COLO829 (cell line): Measurements from ENCODE around the gene VSNL1.
A peak's percentile ranks its signal among the peaks of the same experiment; 100 is the strongest.

Experiments
- DNase-seq: peaks from one replicate; pipeline ENCODE4 v3.0.0; 2012; ENCODE audit warnings: low spot score

VSNL1 gene

GRCh38 chr2:17540093-17540812, at the start of gene VSNL1:
VSNL1 (plus strand) TSS chr2:17540696; CDS start chr2:17592075, 51,379 bp downstream.
- no peak for DNase-seq

GRCh38 chr2:17495590-17495989, 44.9 kb upstream of the VSNL1 start:
- no peak for DNase-seq

DNA sequence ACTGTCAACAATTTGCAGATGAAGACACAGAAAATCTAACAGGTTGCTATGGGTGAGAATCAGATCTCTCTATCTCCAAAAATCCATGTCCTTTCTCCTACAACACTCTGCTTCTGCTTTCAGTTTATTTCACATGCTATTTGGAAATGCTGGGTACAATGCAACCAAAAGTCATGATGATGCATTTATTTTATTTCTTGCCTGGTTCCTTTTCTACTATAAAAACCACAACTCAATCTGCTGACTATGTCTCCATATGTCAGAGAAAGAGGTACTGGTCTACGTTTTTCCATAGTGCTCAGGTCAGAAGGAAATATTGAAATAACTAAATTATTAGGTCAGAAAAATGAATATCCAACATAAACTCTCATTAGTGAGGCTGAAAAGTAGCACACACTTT, 42.8 kb upstream of the VSNL1 start:
- DNase-seq, result no peak

DNA sequence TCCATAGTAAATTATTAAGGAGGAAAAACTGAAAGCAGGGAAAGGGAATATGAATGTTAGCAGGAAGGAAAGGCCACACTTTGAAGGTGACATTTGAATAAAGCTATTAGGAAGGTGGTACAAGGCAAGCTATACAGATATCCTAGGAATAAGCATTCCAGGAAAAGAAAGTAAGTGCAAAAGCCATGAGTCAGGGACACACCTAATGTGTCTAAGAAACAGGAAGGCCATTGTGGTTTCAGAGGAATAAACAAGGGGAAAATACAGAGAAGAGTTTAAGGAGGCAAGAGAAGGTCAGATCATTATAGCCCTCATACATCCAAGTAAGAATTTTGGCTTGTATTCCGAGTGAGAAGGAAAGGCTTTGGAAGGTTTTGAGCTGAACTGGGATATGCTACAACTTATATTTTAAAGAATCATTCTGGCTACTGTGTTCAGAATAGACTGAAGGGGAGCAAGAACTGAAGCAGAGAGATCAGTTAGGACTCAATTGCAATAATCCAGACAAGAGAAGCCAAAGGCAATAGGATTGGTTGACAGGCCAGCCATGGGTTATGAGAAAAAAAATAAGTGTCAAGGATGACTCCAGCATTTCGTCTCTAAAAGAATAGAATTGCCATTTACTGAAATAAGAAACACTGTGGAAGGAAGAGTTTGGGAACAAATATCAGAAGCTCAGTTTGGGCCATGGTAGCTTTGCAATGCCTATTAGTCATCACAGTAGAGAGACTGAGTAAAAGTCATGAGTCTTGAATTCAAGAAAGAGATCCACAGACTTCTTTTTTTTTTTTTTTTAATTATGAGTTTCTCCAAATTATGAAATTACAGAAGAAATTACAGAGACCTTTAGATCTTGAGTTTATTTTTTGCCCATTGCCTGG, 33.5 kb upstream of the VSNL1 start:
- DNase-seq, result no peak

GRCh38 chr2:17515652-17516051, 24.8 kb upstream of the VSNL1 start:
- no peak for DNase-seq

GRCh38 chr2:17517481-17518211, 22.9 kb upstream of the VSNL1 start:
- no peak for DNase-seq

- peak; percentile 60 for DNase-seq
These were observed 22.0 kb upstream of the VSNL1 start, which contains the start of gene RAD51AP2 for GRCh38 chr2:17518212-17519154. RAD51AP2 (minus strand) TSS chr2:17518440; CDS start chr2:17518415, 25 bp downstream.

- no peak for DNase-seq
These were observed 21.0 kb upstream of the VSNL1 start for GRCh38 chr2:17519486-17519885.

DNA sequence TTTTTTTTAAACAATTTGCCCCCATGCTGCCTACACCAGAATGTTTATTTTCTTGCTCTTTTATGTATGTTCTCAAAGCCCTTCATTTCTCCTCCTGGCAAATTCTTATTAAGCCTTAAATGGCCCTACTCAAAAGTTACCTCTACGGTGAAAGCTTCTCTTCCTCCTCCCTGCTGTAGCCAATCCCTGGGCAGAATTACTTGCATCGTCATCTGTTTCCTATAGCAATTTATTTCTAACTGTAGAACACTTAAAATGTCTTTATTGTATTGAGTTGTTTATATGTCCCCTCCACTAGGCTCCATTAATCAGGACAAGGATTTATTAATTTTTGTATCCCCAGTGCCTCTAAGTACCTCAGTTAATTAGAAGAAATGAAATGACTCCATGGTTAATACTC, 19.7 kb upstream of the VSNL1 start:
- DNase-seq, result no peak

DNA sequence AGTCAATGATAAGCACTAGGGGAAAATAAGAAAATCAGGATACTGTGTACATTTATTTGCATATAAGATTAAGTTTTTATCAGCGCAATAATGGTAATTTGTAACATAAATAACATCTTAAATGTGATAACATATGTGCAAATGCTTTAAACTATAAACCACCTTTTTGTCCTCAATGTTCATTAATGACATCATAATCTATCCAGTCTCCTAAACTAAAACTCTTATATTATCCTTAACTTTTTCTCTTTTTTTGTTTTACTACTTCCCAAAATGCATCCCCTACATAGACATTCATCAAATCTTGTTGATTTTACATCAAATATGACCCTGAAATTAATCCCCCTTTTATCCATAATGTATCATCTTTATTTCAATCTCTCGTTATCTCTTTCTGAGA, 18.9 kb upstream of the VSNL1 start:
- no peak for DNase-seq

- DNase-seq, result no peak
These were observed 18.2 kb upstream of the VSNL1 start for GRCh38 chr2:17522303-17522702.

DNA sequence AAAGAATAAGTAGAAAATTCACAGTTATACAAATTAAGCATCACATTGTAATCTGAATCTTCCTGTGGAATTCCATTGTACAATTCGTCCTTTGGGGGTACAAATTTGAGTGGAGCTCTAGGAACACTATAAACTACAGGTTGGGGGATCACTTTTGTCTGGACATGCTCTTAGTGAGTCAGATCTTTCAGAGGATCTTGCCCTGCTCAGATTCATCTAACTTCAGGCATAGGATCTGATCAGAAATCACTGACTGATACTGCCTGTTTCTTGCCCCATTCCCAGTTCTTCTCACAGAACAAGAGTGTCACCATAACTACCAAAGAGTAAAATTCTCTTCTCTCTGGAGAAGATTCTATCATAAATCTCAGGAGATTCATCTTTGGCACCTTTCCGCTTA, 10.7 kb upstream of the VSNL1 start:
- DNase-seq, result no peak

- DNase-seq, result no peak
These were observed 7.0 kb upstream of the VSNL1 start for GRCh38 chr2:17533546-17533945.

DNA sequence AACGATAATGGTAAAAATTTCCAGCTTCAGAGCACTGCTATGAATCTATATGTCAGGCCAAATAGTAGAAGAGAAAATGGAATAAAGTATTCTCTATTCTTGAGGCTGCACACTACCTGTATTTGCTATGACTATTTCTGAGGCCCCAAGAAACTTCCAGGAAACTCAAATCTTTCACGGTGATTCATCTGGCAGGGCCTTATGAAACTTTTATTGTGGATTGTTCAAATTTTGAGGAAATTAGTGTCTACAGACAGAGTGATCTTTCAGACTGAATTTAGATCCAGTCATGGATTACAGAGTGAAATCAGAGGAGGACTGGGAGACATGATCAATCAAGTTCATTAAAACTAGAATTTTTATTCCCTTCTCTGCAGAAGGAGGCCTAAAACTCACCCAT, 4.1 kb upstream of the VSNL1 start:
- DNase-seq, result no peak

DNA sequence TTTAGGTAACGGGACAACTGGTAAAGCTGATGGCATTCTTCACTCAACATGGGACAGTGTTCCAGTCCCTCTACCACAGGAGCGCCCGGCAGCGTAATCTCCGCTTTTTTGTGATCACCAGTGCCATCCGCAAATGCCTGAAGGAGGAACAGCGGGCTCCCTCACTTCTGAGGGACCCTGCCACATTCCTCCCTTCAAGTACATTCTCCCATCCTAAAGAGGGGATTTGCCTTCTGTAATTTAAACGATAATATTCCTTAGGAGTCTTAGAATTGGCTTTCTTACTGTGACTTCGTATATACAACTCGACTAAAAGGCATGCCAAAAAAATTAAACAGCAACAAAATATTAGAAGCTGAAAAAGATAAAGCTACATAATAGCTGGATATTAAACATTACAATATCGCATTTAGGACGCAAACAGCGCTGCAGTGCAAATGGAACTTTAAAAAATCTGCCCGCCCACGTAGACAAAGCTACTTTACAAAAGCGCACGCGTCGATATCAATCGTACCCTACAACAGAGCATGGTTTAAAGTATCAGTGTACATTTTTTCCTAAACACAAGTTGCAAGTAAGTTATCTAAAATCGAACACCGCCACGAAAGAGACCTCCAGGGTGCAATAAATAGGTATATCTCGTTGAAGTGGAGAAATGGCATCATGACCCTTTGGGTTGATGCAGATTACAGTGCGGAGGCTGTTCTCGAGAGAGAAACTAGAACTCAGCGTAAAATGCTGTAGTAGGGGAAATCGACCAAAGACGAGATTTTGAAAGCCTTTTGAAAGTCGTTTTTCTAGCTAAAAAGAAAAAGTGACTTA, 2.3 kb upstream of the VSNL1 start:
- no peak for DNase-seq

DNA sequence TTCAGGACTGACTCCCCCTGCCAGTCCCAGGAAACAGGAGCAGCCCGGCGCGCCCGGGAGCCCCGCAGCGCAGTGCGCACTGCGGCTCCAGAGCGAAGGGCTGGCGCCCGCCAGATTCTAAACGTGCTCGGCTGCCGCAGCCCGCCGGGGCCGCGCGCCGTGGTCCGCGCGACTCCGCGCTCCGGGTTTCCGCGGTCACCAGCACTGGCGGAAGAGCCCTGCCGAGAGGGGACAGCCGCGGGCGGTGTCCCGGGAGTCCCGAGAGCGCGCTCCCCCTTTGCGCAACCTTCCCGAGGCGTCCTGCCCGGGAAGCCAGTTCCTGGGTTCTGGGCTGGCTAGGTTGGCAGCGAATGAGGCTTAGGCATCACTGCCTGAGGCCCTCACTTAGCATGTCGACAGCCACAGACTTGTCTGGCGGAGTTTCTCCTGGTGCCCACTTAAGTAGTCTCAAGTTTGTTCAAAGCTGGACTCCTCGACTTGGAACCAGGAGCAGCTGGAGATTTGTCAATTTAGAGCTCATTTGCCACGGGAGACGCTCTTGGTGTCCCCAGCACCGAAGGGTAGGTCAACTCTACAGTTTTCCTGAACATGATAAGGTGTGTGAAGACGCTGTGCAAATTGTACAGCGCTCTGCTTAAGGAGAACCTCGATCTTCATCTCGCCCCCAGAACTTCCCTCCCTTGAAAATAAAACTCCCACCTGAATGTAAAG, 1.5 kb upstream of the VSNL1 start:
- DNase-seq, result no peak

- DNase-seq, result no peak
These were observed 844 bp upstream of the VSNL1 start for GRCh38 chr2:17539611-17540092.

- DNase-seq, result no peak
These were observed 476 bp downstream of the VSNL1 start for GRCh38 chr2:17540813-17541530.

DNA sequence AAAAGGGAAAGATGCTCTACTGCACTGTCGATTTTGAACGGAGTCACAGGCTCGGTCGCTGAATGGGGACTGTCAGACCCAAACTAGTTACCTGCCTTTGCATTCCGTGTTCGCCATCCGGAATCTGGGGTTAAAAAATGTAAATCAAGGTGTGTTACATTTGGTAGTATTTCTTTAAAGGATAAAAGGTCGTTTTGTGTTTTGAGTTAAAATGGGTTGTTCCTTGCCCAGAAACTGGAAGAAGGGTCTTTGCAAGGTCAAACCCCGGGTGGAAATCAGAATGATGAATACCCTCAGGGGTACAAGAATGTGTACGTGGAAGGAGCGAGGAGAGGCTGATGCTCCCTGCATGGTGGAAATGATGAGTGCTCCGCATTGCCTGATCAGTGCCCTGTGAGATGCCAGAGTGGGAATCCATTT, 1.0 kb downstream of the VSNL1 start:
- DNase-seq, result no peak
